PC-3 (cell line): Measurements from ENCODE around the gene IFFO2. TPM values are rescaled to one million over a fixed set of nuclear protein-coding genes. Genes with fewer than 3 reads are reported as not detected.
A peak's percentile ranks its signal among the peaks of the same experiment; 100 is the strongest.

Experiments used
- ATAC-seq: fragments of 200-7000 bp; cut with Tn5 transposase; 2 replicates; pipeline ENCODE4 v1.9.1; 2020; ENCODE audit warnings: mild to moderate bottlenecking, moderate library complexity
- BruUV-seq: library from RNA; stranded (reverse); fragments of 400-500 nt; replicated peaks from 2 replicates; lab custom pipeline; 2021; lab: Mats Ljungman, UMichigan
- CTCF ChIA-PET: fragments of 300-600 bp; sonication (Branson Sonifier 250); formaldehyde crosslinking; loops from one replicate; lab custom pipeline; 2022; ENCODE audit warnings: antibody characterized with exemption; lab: Charles Lee
- POLR2A ChIA-PET: fragments of 300-600 bp; sonication (Branson Sonifier 250); formaldehyde crosslinking; loops from one replicate; lab custom pipeline; 2022; ENCODE audit warnings: antibody characterized with exemption; ENCODE audit not compliant: unreplicated experiment; lab: Charles Lee
- DNase-seq: peaks from one replicate; pipeline ENCODE4 v3.0.0-alpha.2; 2015
- H2AFZ ChIP-seq: fragments of 300-600 bp; sonication (generic); 2 replicates; pipeline ENCODE4 v1.6.0; 2016; ENCODE audit warnings: antibody characterized with exemption, low read length
- H3F3A ChIP-seq: fragments of 300-600 bp; sonication (generic); one replicate; pipeline ENCODE4 v1.6.0; 2017; ENCODE audit warnings: antibody characterized with exemption, low read length, control low read depth, mild to moderate bottlenecking; ENCODE audit not compliant: unreplicated experiment
- H3K27ac ChIP-seq: fragments of 300-600 bp; sonication (generic); 2 replicates; pipeline ENCODE4 v1.5.1; 2016; ENCODE audit warnings: mild to moderate bottlenecking, low read length
- H3K27me3 ChIP-seq: fragments of 300-600 bp; sonication (generic); 2 replicates; pipeline ENCODE4 v1.6.1; 2016; ENCODE audit warnings: low read length, mixed read lengths
- H3K36me3 ChIP-seq: fragments of 300-600 bp; sonication (generic); 2 replicates; pipeline ENCODE4 v1.6.1; 2016; ENCODE audit warnings: low read depth, mixed run types, low read length, mixed read lengths
- H3K4me1 ChIP-seq: fragments of 300-600 bp; sonication (generic); 2 replicates; pipeline ENCODE4 v1.5.1; 2016; ENCODE audit warnings: low read length; ENCODE audit not compliant: insufficient read depth
- H3K4me2 ChIP-seq: fragments of 300-600 bp; sonication (generic); 2 replicates; pipeline ENCODE4 v1.6.0; 2016; ENCODE audit warnings: low read length
- H3K4me3 ChIP-seq: fragments of 300-600 bp; sonication (generic); 2 replicates; pipeline ENCODE4 v1.5.1; 2016; ENCODE audit warnings: mild to moderate bottlenecking, low read length, mixed read lengths
- H3K79me2 ChIP-seq: fragments of 300-600 bp; sonication (generic); 2 replicates; pipeline ENCODE4 v1.6.1; 2017; ENCODE audit warnings: low read length, mixed read lengths
- H3K9ac ChIP-seq: fragments of 300-600 bp; sonication (generic); 2 replicates; pipeline ENCODE4 v1.6.0; 2016; ENCODE audit warnings: mild to moderate bottlenecking, low read length
- H3K9me2 ChIP-seq: fragments of 300-600 bp; sonication (generic); replicated peaks from 2 replicates; pipeline ENCODE4 v1.6.1; 2016; ENCODE audit warnings: mixed run types, low read length, mixed read lengths
- H3K9me3 ChIP-seq: fragments of 300-600 bp; sonication (generic); 2 replicates; pipeline ENCODE4 v1.6.1; 2016; ENCODE audit warnings: low read length, mixed read lengths
- H4K20me1 ChIP-seq: fragments of 300-600 bp; sonication (generic); 2 replicates; pipeline ENCODE4 v1.6.1; 2016; ENCODE audit warnings: low read length, mixed read lengths
- CTCF ChIP-seq: fragments of 300-600 bp; sonication (generic); conservative IDR thresholded peaks from 2 replicates; pipeline ENCODE4 v1.5.1; 2017; ENCODE audit warnings: antibody characterized with exemption, low read depth, mild to moderate bottlenecking, low read length
- EZH2 ChIP-seq: fragments of 300-600 bp; sonication (generic); IDR thresholded peaks from one replicate; pipeline ENCODE4 v1.6.1; 2017; ENCODE audit warnings: antibody characterized with exemption, mild to moderate bottlenecking, low read length; ENCODE audit not compliant: unreplicated experiment
- EZH2phosphoT487 ChIP-seq: fragments of 300-600 bp; sonication (generic); IDR thresholded peaks from 2 replicates; pipeline ENCODE4 v1.6.1; 2018; ENCODE audit warnings: mild to moderate bottlenecking, antibody characterized with exemption, low read length, borderline replicate concordance
- intact Hi-C: fragments of 100-400 bp; cut with micrococcal nuclease; formaldehyde crosslinking; loops from 2 replicates; pipeline ENCODE4 v1.9.0; 2023
- total RNA-seq: library from RNA; depleted of rRNA; stranded (reverse); fragments of >200 nt; gene quantifications from 2 replicates; pipeline ENCODE4 v1.2.3, GENCODE V29; 2014

The IFFO2 gene
- total RNA-seq, 1 experiment from 2014 or later: 30.7 TPM

DNA sequence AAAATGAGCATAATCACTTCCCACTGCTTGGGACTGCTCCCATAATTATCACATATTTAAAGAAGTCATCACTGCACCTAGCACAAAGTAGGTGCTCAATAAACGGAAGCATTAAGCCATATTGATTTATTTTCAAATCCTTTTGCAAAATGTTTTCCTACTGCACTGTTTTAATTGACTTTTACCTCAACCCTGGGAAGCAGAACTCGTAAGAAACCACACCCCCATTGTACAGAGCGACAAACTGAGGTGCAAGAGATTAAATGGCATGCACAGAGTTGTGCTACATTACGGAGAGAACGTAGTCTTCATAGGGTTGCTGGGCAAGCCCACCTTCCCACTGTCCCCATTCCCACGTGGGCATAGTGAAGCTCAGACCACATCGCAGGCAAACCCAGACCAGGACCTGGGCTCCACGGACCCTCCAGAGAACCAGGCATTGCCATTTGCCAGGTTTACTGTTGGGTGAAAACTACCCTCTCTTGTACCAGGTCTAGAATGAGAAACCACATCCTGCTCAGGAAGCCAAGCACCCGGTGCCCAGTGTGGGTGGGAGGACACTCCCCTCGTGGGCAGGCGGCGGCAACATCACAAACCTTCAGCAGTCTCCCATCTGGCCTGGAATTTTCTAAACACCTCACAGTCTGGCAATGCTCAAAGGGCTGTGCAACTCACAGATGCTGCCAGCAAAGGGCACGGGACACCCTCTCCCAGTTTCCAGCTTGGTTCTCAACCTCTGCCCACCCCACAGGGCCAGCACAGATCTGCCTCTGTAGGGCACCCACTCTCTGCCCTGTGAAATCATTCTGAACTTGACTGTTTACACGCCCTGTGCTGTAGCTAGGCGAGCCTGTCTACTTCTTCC, 8.2 kb downstream of the IFFO2 start:
- Histone ChIP-seq H3K27me3 (no peaks in the 10 kb centered on the region), H2AFZ (no peak overlapping the region), H3K4me2 (peak overlapping the region; percentile 8; the same call in 1 of the 2 replicates), H3K4me1 (peaks cover 40% of the 10 kb centered on the region), H3K9me2 (no peaks in the 10 kb centered on the region), H3K4me3 (no peak overlapping the region), H3K79me2 (peaks cover 100% of the 10 kb centered on the region), H3K36me3 (peaks cover 17% of the 10 kb centered on the region; the same call in 1 of the 2 replicates), H3K9me3 (no peaks in the 10 kb centered on the region), H3K9ac (no peak overlapping the region), H4K20me1 (peaks cover 74% of the 10 kb centered on the region), H3K27ac (no peak overlapping the region), H3F3A (no peaks in the 10 kb centered on the region)
- no TSS peak for BruUV-seq
- intact Hi-C loops: no loop called here
- no peak for TF ChIP-seq CTCF
- no peak for TF ChIP-seq EZH2phosphoT487
- no peak for TF ChIP-seq EZH2
- peak; percentile 69 for ATAC-seq
- peak; percentile 39 for DNase-seq
- ChIA-PET POLR2A (no interaction called here), CTCF (no interaction called here)

DNA sequence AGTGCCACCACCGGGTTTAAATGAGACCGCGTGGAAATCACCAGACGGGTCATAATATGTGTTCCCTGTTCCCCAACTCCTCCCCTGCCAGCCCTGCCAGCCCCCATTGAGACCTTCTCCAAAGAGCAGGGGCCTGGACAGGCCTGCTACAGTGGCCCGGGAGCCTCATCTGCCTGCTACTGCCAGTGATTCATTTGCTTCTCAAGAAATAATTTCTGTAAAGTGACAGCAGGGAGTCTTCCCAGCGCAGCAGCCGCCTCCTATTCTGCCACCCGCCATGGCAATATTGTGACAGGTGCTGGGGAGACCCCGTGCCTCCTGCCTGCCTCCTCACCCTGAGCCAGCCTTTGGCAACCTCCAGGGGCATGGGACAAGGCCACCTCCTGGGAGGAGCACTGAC, 8.9 kb downstream of the IFFO2 start:
- ChIA-PET POLR2A (no interaction called here), CTCF (no interaction called here)
- no peak for ATAC-seq

More for the DNA sequence above, 8.9 kb downstream of the IFFO2 start:
- Histone ChIP-seq H3K9me3 (no peaks in the 10 kb centered on the region), H3K27me3 (no peaks in the 10 kb centered on the region), H3F3A (no peaks in the 10 kb centered on the region), H3K27ac (no peak overlapping the region), H3K9ac (no peak overlapping the region), H3K4me2 (no peak overlapping the region), H4K20me1 (peaks cover 67% of the 10 kb centered on the region), H2AFZ (no peak overlapping the region), H3K79me2 (peaks cover 100% of the 10 kb centered on the region), H3K36me3 (peaks cover 17% of the 10 kb centered on the region; the same call in 1 of the 2 replicates), H3K4me3 (no peak overlapping the region), H3K4me1 (peaks cover 32% of the 10 kb centered on the region), H3K9me2 (no peaks in the 10 kb centered on the region)
- no peak for TF ChIP-seq CTCF
- BruUV-seq: no TSS peak
- intact Hi-C loops: no loop called here
- DNase-seq: no peak
